Measurements from ENCODE around the gene PITPNM2. TPM values are rescaled to one million over a fixed set of nuclear protein-coding genes. Genes with fewer than 3 reads are reported as not detected.
A peak's percentile ranks its signal among the peaks of the same experiment; 100 is the strongest.

PITPNM2 gene
- total RNA-seq, 4 donors from 2014 or later = 3.2 to 6.5 (median 4.2) TPM

DNA sequence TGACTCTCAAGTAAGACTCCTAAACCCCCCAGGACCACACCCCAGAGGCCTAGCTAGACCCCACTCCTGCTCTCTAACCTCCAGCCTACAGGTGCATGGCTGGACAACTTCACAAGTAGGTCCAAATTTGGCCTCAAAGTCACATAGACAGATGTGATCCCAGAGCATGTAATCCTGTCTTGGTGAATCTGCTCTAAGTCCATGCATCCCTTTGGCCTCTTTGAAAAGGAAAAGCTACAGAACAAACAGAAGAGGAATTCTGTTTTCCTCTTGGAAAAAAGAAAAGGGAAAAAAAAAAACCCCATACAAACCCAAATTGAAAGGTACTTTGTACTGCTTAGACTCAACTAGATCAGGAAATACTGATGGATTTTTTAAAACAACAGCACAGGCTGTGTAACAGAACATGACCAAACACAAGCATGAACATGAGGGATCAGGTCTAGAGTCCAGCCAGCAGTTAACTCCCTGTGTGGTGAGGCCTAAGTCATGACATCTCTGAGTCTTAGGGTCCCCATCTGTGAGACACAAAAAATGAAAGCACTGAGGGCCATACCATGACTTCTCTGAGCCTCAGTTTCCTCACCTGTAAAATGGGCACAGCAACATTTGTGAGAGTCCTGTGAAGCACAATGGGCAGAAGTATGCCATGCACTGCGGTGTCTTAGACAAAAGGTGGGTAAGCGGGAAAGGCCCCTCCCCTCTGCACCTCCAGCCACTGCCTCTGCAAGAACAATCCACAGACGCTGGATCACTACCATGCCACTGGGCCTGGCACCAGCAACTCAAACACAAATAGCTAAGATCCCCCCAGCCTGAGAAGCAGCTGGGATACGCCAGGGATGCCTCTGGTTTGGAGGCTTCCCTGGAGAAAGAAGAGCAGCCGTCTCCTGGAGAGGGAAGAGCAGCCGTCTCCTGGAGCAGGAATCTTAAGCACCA, 9.9 kb downstream of the PITPNM2 start:
- WGBS, 2 donors = 77 to 83% methylated on average over 5 to 6 of the region's 6 CpGs
- intact Hi-C loops (cut with DNase I; ENCODE audit: low total_unique reads) = loop anchor here (10.0 kb wide), 1 partner anchor 96 kb away; no protein-coding TSS in a partner anchor
- DNase-seq (ENCODE audit: low spot score in 2 of 2) = peak in 1 of 2 donors; percentile 74
- H3K4me3 ChIP-seq (ENCODE audit: low read depth, poor library complexity, severe bottlenecking) = no peak overlapping the region
- no peak for TF ChIP-seq POLR2A (IDR thresholded peaks at IDR 0.05)
- TF ChIP-seq, protein P1, sequence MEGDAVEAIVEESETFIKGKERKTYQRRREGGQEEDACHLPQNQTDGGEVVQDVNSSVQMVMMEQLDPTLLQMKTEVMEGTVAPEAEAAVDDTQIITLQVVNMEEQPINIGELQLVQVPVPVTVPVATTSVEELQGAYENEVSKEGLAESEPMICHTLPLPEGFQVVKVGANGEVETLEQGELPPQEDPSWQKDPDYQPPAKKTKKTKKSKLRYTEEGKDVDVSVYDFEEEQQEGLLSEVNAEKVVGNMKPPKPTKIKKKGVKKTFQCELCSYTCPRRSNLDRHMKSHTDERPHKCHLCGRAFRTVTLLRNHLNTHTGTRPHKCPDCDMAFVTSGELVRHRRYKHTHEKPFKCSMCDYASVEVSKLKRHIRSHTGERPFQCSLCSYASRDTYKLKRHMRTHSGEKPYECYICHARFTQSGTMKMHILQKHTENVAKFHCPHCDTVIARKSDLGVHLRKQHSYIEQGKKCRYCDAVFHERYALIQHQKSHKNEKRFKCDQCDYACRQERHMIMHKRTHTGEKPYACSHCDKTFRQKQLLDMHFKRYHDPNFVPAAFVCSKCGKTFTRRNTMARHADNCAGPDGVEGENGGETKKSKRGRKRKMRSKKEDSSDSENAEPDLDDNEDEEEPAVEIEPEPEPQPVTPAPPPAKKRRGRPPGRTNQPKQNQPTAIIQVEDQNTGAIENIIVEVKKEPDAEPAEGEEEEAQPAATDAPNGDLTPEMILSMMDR (IDR thresholded peaks at IDR 0.05) = no peak

- intact Hi-C loops (cut with DNase I; ENCODE audit: low total_unique reads) = loop anchor here (10.0 kb wide), 1 partner anchor 95 kb away; no protein-coding TSS in a partner anchor
- peak in 1 of 2 donors; percentile 72 for DNase-seq (ENCODE audit: low spot score in 2 of 2)
- no peak overlapping the region for H3K4me3 ChIP-seq (ENCODE audit: low read depth, poor library complexity, severe bottlenecking)
- 71 to 72% methylated on average over 6 of the region's 6 CpGs for WGBS, 2 donors
- TF ChIP-seq, protein P1 (IDR thresholded peaks at IDR 0.05) = no peak
- TF ChIP-seq POLR2A (IDR thresholded peaks at IDR 0.05) = no peak
These were observed 10.8 kb downstream of the PITPNM2 start for GRCh38 chr12:123139926-123140675.

DNA sequence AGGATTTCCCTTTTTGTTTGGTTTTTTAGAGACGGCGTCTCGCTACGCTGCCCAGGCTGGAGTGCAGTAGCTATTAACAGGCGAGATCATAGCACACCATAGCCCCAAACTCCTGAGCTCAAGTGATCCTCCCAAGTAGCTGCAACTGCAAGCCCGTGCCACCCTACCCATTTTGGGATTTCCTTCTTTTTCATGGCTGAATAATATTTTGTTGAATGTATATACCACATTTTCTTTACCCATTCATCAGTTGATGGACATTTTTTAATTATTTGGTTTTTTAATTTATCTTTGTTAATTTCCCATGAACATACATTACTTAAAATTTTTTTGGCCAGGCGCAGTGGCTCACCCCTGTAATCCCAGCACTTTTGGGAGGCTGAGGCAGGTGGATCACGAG, 15.2 kb downstream of the PITPNM2 start:
- TF ChIP-seq POLR2A (IDR thresholded peaks at IDR 0.05) = no peak
- WGBS, 2 donors = 72 to 74% methylated on average over 8 of the region's 8 CpGs

DNA sequence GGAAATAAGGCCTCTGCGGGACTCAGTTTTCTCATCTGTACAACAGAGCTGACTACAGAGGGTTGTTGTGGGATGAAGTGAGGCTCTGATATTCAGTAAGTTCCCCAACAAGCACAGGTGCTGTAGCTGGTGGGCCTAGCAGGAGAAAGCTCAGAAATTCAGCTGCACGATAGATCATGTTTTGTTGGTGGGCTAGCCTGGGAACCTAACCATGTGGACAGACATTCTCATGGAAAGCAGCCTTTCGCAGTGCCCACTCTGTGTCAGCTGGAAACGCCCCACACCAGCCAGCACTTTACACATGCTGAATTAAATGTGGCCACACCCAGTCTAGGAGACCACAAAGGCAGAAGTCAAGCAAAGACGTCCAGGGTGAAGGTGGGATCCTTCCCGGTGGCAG, 16.1 kb downstream of the PITPNM2 start:
- H3K4me3 ChIP-seq (ENCODE audit: low read depth, poor library complexity, severe bottlenecking) = no peak overlapping the region
- WGBS, 2 donors = 84 to 88% methylated on average over 6 of the region's 6 CpGs
- intact Hi-C loops (cut with DNase I; ENCODE audit: low total_unique reads) = no loop called here
- no peak for DNase-seq (ENCODE audit: low spot score in 2 of 2)
- no peak for TF ChIP-seq POLR2A (IDR thresholded peaks at IDR 0.05)
- TF ChIP-seq, protein P1 (IDR thresholded peaks at IDR 0.05) = no peak

More for the DNA sequence above, 15.2 kb downstream of the PITPNM2 start:
- no peak overlapping the region for H3K4me3 ChIP-seq (ENCODE audit: low read depth, poor library complexity, severe bottlenecking)
- intact Hi-C loops (cut with DNase I; ENCODE audit: low total_unique reads) = no loop called here
- DNase-seq (ENCODE audit: low spot score in 2 of 2) = no peak

GRCh38 chr12:123134271-123134671, 16.6 kb downstream of the PITPNM2 start:
- no peak for TF ChIP-seq POLR2A (IDR thresholded peaks at IDR 0.05)
- TF ChIP-seq, protein P1 (IDR thresholded peaks at IDR 0.05) = no peak
- no peak overlapping the region for H3K4me3 ChIP-seq (ENCODE audit: low read depth, poor library complexity, severe bottlenecking)
- WGBS, 2 donors = 76% methylated on average over 9 of the region's 9 CpGs
- intact Hi-C loops (cut with DNase I; ENCODE audit: low total_unique reads) = no loop called here
- DNase-seq (ENCODE audit: low spot score in 2 of 2) = no peak

GRCh38 chr12:123133701-123134100, 17.2 kb downstream of the PITPNM2 start:
- intact Hi-C loops (cut with DNase I; ENCODE audit: low total_unique reads) = no loop called here
- TF ChIP-seq, protein P1 (IDR thresholded peaks at IDR 0.05) = no peak
- TF ChIP-seq POLR2A (IDR thresholded peaks at IDR 0.05) = no peak
- H3K4me3 ChIP-seq (ENCODE audit: low read depth, poor library complexity, severe bottlenecking) = no peak overlapping the region
- 86 to 95% methylated on average over 9 of the region's 9 CpGs for WGBS, 2 donors
- no peak for DNase-seq (ENCODE audit: low spot score in 2 of 2)

Data from lower leg skin (tissue), 4 donors.